PFSK-1 (cell line): ENCODE results near the gene SMYD4.
A peak's percentile ranks its signal among the peaks of the same experiment; 100 is the strongest.

Experiments
- FOXP2 ChIP-seq: optimal IDR thresholded peaks from 2 replicates; pipeline ENCODE3; 2011; ENCODE audit warnings: borderline replicate concordance, control low read depth, inconsistent platforms; ENCODE audit not compliant: insufficient read depth; ENCODE audit errors: extremely low read length, extremely low read depth
- POLR2AphosphoS5 ChIP-seq: IDR thresholded peaks from 2 replicates; pipeline ENCODE4 v1.6.1; 2012; ENCODE audit warnings: low read depth, mild to moderate bottlenecking, control low read depth, low read length, moderate library complexity
- REST ChIP-seq, 2 experiments: IDR thresholded peaks; 2 replicates each; pipeline versions ENCODE4 v1.6.1 to v1.8.0; 2011 to 2012; ENCODE audit warnings: low read depth in 2 of 2, low read length in 2 of 2, control low read depth in 1 of 2, inconsistent platforms in 1 of 2, mild to moderate bottlenecking in 1 of 2, moderate library complexity in 1 of 2; ENCODE audit not compliant: insufficient read depth in 1 of 2
- SIN3A ChIP-seq: IDR thresholded peaks from 2 replicates; pipeline ENCODE4 v1.6.1; 2012; ENCODE audit warnings: mild to moderate bottlenecking, low read length, moderate library complexity, borderline replicate concordance; ENCODE audit not compliant: insufficient read depth
- TAF1 ChIP-seq: IDR thresholded peaks from 2 replicates; pipeline ENCODE4 v1.6.1; 2012; ENCODE audit warnings: low read length, control low read depth, borderline replicate concordance; ENCODE audit not compliant: insufficient read depth

Gene SMYD4

DNA sequence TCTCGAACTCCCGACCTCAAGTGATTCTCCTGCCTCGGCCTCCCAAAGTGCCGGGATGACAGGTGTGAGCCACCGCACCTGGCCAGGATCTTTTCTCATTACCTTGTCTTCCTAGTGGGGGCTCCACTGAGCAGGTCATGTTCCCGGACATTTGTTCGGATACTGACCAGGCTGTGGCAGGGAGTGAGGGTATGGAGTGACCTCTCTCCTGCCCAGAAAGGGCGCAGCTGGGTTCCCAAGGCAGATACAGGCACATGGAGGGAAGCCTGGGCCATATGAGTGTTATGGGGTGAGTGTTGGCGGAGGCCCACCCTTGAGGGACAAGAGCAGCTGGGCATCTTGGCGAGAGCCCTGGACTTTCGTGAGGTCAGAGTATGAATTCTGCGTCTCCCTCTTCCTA, 62.3 kb downstream of the SMYD4 start:
- TF ChIP-seq TAF1, result no peak
- TF ChIP-seq REST (IDR thresholded peaks at IDR 0.05; ENCODE audit: insufficient read depth in 1 of 2, low read depth in 2 of 2, low read length in 2 of 2), result no peak
- TF ChIP-seq FOXP2, result no peak
- TF ChIP-seq SIN3A, result no peak
- TF ChIP-seq POLR2AphosphoS5, result no peak

DNA sequence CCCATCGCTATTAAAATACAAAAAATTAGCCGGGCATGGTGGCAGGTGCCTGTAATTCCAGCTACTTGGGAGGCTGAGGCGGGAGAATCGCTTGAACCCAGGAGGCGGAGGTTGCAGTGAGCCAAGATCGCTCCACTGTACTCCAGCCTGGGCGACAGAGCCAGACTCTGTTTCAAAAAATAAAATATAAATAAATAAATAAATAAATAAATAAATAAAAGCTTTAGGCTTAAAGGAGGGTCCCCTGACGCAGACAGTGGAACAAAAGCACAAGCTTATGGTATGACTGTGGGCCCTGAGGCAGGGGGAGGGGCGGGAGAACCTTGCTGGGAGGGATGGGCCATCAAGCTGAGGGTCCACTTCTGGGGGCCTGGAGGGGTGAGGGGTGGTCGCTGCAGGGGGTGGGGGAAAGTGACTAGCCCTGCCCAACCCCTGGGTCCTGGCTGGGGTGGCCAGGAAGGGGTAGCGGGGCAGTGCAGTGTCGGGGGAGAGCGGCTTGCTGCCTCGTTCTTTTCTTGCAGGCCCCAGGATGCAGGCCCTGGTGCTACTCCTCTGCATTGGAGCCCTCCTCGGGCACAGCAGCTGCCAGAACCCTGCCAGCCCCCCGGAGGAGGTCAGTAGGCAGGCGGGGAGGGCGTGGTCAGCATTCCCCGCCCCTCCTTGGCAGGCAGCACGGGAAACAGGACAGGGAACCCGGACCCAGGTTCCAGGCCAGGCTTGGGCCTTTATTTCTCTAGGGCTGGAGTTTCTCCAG, 63.1 kb downstream of the SMYD4 start:
- TF ChIP-seq REST (IDR thresholded peaks at IDR 0.05; ENCODE audit: insufficient read depth in 1 of 2, low read depth in 2 of 2, low read length in 2 of 2), result no peak
- no peak for TF ChIP-seq FOXP2
- TF ChIP-seq SIN3A, result no peak
- no peak for TF ChIP-seq TAF1
- TF ChIP-seq POLR2AphosphoS5, result no peak

GRCh38 chr17:1765576-1765975, 64.1 kb downstream of the SMYD4 start:
- TF ChIP-seq SIN3A (no peak), POLR2AphosphoS5 (no peak), TAF1 (no peak), FOXP2 (no peak), REST (IDR thresholded peaks at IDR 0.05; ENCODE audit: insufficient read depth in 1 of 2, low read depth in 2 of 2, low read length in 2 of 2) (no peak)

GRCh38 chr17:1764284-1764683, 65.4 kb downstream of the SMYD4 start:
- TF ChIP-seq TAF1 (no peak), REST (IDR thresholded peaks at IDR 0.05; ENCODE audit: insufficient read depth in 1 of 2, low read depth in 2 of 2, low read length in 2 of 2) (no peak), POLR2AphosphoS5 (no peak), SIN3A (peak; percentile 97), FOXP2 (peak; percentile 95)
